HCT116 (cell line): ENCODE measurements around the gene RNU2-1. TPM values are rescaled to one million over a fixed set of nuclear protein-coding genes. Genes with fewer than 3 reads are reported as not detected.

ENCODE experiments used
- ATAC-seq: fragments of 200-7000 bp; cut with Tn5 transposase; 2 replicates; pipeline ENCODE4 v1.9.1; 2020; ENCODE audit warnings: mild to moderate bottlenecking, moderate library complexity
- BruUV-seq: library from RNA; stranded (reverse); fragments of 400-500 nt; replicated peaks from 2 replicates; lab custom pipeline; 2021; lab: Mats Ljungman, UMichigan
- CTCF ChIA-PET: fragments of 300-600 bp; sonication (Branson Sonifier 250); formaldehyde crosslinking; loops from one replicate; lab custom pipeline; 2021; ENCODE audit warnings: antibody characterized with exemption; lab: Charles Lee
- POLR2A ChIA-PET: fragments of 300-600, 350-600 bp; sonication (Branson Sonifier 250); formaldehyde crosslinking; loops from one replicate; lab custom pipeline; 2021; ENCODE audit warnings: antibody characterized with exemption; lab: Charles Lee
- RAD21 ChIA-PET, 2 experiments: fragments of 300-600 bp; sonication (Branson Sonifier 250); formaldehyde crosslinking; loops; one replicate each; lab custom pipeline; 2023; ENCODE audit warnings: low total read pairs in 2 of 2; ENCODE audit not compliant: uncharacterized antibody in 2 of 2, unreplicated experiment in 2 of 2, low non-redundant PET in 1 of 2; lab: Charles Lee
- DNase-seq: peaks from one replicate; pipeline ENCODE4 v3.0.0-alpha.2; 2010; ENCODE audit warnings: low read depth, low spot score
- H2AFZ ChIP-seq: fragments of 200-600 bp; shearing (Covaris generic), sonication (generic); 2 replicates; pipeline ENCODE4 v1.6.1; 2017; ENCODE audit warnings: low read depth, mixed run types, mixed read lengths, antibody characterized with exemption, low read length; ENCODE audit not compliant: poor library complexity, severe bottlenecking
- H3K27ac ChIP-seq: 2 replicates; pipeline ENCODE4 v1.5.1; 2012; ENCODE audit warnings: low read depth, low read length
- H3K27me3 ChIP-seq: fragments of 200-600 bp; sonication (generic); 2 replicates; pipeline ENCODE4 v1.6.1; 2016; ENCODE audit warnings: mixed run types, low read length, mixed read lengths; ENCODE audit not compliant: insufficient read depth
- H3K36me3 ChIP-seq, 2 experiments: fragments of 200-500 bp in 1 of 2; fragments of 200-600 bp in 1 of 2; sonication (Bioruptor generic) in 1 of 2; sonication (generic) in 1 of 2; 2 replicates each; pipeline versions ENCODE4 v1.5.1 to v1.6.1; 2014 to 2016; ENCODE audit warnings: low read length in 2 of 2, inconsistent platforms in 1 of 2, mixed read lengths in 1 of 2, mixed run types in 1 of 2; ENCODE audit not compliant: insufficient read depth in 2 of 2, control insufficient read depth in 1 of 2
- H3K4me1 ChIP-seq, 2 experiments: fragments of 200-600 bp in 1 of 2; sonication (generic) in 1 of 2; 2 replicates each; pipeline versions ENCODE4 v1.5.1 to v1.6.1; 2012 to 2017; ENCODE audit warnings: low read length in 2 of 2, inconsistent platforms in 1 of 2, mild to moderate bottlenecking in 1 of 2, mixed read lengths in 1 of 2, mixed run types in 1 of 2, moderate library complexity in 1 of 2; ENCODE audit not compliant: insufficient read depth in 2 of 2, control insufficient read depth in 1 of 2
- H3K4me2 ChIP-seq: fragments of 200-600 bp; sonication (generic); 2 replicates; pipeline ENCODE4 v1.6.1; 2017; ENCODE audit warnings: mixed run types, low read length, mixed read lengths
- H3K4me3 ChIP-seq, 2 experiments: fragments of 200-600 bp in 1 of 2; sonication (generic) in 1 of 2; replicated peaks in 1 of 2; 2 replicates each; pipeline ENCODE4 v1.5.1; 2011 to 2016; ENCODE audit warnings: low read length in 2 of 2, control low read depth in 1 of 2, low read depth in 1 of 2, mild to moderate bottlenecking in 1 of 2, mixed read lengths in 1 of 2, mixed run types in 1 of 2
- H3K79me2 ChIP-seq: fragments of 200-600 bp; sonication (generic); 2 replicates; pipeline ENCODE4 v1.6.1; 2017; ENCODE audit warnings: mild to moderate bottlenecking, mixed run types, low read length, moderate library complexity, mixed read lengths; ENCODE audit not compliant: insufficient read depth
- H3K9ac ChIP-seq: fragments of 200-600 bp; sonication (generic); 2 replicates; pipeline ENCODE4 v1.6.1; 2016; ENCODE audit warnings: low read length, mixed read lengths
- H3K9me2 ChIP-seq: fragments of 200-600 bp; sonication (generic), shearing (Covaris generic); 2 replicates; pipeline ENCODE4 v1.6.1; 2017; ENCODE audit warnings: mixed run types, mild to moderate bottlenecking, moderate library complexity; ENCODE audit not compliant: insufficient read depth
- H3K9me3 ChIP-seq, 2 experiments: fragments of 200-500 bp in 1 of 2; fragments of 200-600 bp in 1 of 2; sonication (Bioruptor generic) in 1 of 2; sonication (generic) in 1 of 2; 2 replicates each; pipeline ENCODE4 v1.6.1; 2014 to 2017; ENCODE audit warnings: low read length in 2 of 2, mixed read lengths in 2 of 2, inconsistent platforms in 1 of 2, low read depth in 1 of 2, mild to moderate bottlenecking in 1 of 2, mixed run types in 1 of 2, moderate library complexity in 1 of 2; ENCODE audit not compliant: control insufficient read depth in 1 of 2, insufficient read depth in 1 of 2
- H4K20me1 ChIP-seq: fragments of 200-600 bp; sonication (generic), shearing (Covaris generic); 2 replicates; pipeline ENCODE4 v1.6.1; 2017; ENCODE audit warnings: mixed run types, mild to moderate bottlenecking, moderate library complexity; ENCODE audit not compliant: insufficient read depth
- ATF3 ChIP-seq: IDR thresholded peaks from 2 replicates; pipeline ENCODE4 v1.6.1; 2012
- CEBPB ChIP-seq: IDR thresholded peaks from 2 replicates; pipeline ENCODE4 v1.6.1; 2012; ENCODE audit warnings: low read depth
- EGR1 ChIP-seq: IDR thresholded peaks from 2 replicates; pipeline ENCODE4 v1.6.1; 2012; ENCODE audit warnings: low read depth
- FOSL1 ChIP-seq: IDR thresholded peaks from 2 replicates; pipeline ENCODE4 v1.6.1; 2012; ENCODE audit warnings: low read depth
- SIN3A ChIP-seq: IDR thresholded peaks from 2 replicates; pipeline ENCODE4 v1.6.1; 2012; ENCODE audit warnings: low read depth
- ZBTB33 ChIP-seq: IDR thresholded peaks from 2 replicates; pipeline ENCODE4 v1.6.1; 2011; ENCODE audit warnings: mild to moderate bottlenecking, low read length, moderate library complexity; ENCODE audit not compliant: insufficient replicate concordance; ENCODE audit errors: extremely low read depth
- intact Hi-C: fragments of 100-400 bp; cut with micrococcal nuclease; formaldehyde crosslinking; loops from 2 replicates; pipeline ENCODE4 v1.10.0; 2022
- total RNA-seq: library from RNA; stranded (reverse); gene quantifications from one replicate; pipeline ENCODE4 v1.2.1, GENCODE V29; 2021; ENCODE audit not compliant: unreplicated experiment
- TF ChIP-seq, protein P1 (sequence below): IDR thresholded peaks from 2 replicates; pipeline ENCODE4 v1.6.1; 2012; ENCODE audit warnings: low read depth

RNU2-1 gene
- total RNA-seq, 1 experiment from 2014 or later = 5,800 TPM

GRCh38 chr17:43219746-43220380 lies 13.9 kb downstream of the RNU2-1 start:
- POLR2A ChIA-PET = interaction anchor here (3.9 kb wide), 1 partner anchor 96 kb away, joined by 22 read pairs; no protein-coding TSS in a partner anchor
- no peaks in the 10 kb centered on the region for H3K9me2 ChIP-seq
- RAD21 ChIA-PET = no interaction called here
- TF ChIP-seq ATF3 (no peak), FOSL1 (no peak), EGR1 (no peak), SIN3A (no peak), ZBTB33 (no peak)
- TF ChIP-seq, all 23 proteins: peak for 0
- no peaks in the 10 kb centered on the region for H3K9me3 ChIP-seq
- CTCF ChIA-PET = no interaction called here
- no peak overlapping the region for H3K4me2 ChIP-seq
- H3K9ac ChIP-seq = no peak overlapping the region
- H4K20me1 ChIP-seq = no peaks in the 10 kb centered on the region
- no peaks in the 10 kb centered on the region for H3K36me3 ChIP-seq
- ATAC-seq = no peak
- no peaks in the 10 kb centered on the region for H3K4me1 ChIP-seq
- intact Hi-C loops = no loop called here
- no peak for DNase-seq
- H3K27me3 ChIP-seq = no peaks in the 10 kb centered on the region
- H3K27ac ChIP-seq = no peak overlapping the region
- no peaks in the 10 kb centered on the region for H3K79me2 ChIP-seq
- H3K4me3 ChIP-seq = no peak overlapping the region
- no peak overlapping the region for H2AFZ ChIP-seq
- no TSS peak for BruUV-seq

DNA sequence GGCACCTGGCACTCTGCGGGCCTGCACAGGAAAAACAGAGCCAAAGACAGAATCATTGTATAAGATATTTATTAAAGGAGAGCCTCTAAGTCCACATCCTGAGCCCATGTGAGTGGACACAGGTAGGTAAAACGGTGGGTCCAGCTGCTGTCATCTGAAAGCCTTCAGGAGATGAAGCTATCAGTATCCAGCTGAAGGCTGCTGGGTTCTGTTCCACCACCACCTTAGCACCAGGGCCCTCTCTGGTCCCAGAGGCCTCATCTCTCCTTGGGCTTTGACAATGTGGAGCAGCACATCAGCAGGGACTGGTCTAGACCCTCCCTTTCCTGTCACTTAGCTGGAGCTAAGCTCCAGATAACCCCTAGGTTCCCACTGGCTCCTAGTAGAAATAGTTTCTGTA lies 14.8 kb downstream of the RNU2-1 start:
- ChIA-PET POLR2A (interaction anchor here (3.9 kb wide), 1 partner anchor 97 kb away, joined by 22 read pairs; no protein-coding TSS in a partner anchor), CTCF (no interaction called here), RAD21 (no interaction called here)
- no peaks in the 10 kb centered on the region for H3K9me2 ChIP-seq
- no peak overlapping the region for H3K27ac ChIP-seq
- H3K9me3 ChIP-seq = no peaks in the 10 kb centered on the region
- H3K36me3 ChIP-seq = no peaks in the 10 kb centered on the region
- BruUV-seq = no TSS peak
- H3K27me3 ChIP-seq = no peaks in the 10 kb centered on the region
- intact Hi-C loops = no loop called here
- no peak overlapping the region for H2AFZ ChIP-seq
- no peaks in the 10 kb centered on the region for H3K79me2 ChIP-seq
- no peaks in the 10 kb centered on the region for H3K4me1 ChIP-seq
- H3K4me2 ChIP-seq = no peak overlapping the region
- H4K20me1 ChIP-seq = no peaks in the 10 kb centered on the region
- no peak for ATAC-seq
- no peak overlapping the region for H3K9ac ChIP-seq
- DNase-seq = no peak
- no peak overlapping the region for H3K4me3 ChIP-seq
- TF ChIP-seq, protein P1, sequence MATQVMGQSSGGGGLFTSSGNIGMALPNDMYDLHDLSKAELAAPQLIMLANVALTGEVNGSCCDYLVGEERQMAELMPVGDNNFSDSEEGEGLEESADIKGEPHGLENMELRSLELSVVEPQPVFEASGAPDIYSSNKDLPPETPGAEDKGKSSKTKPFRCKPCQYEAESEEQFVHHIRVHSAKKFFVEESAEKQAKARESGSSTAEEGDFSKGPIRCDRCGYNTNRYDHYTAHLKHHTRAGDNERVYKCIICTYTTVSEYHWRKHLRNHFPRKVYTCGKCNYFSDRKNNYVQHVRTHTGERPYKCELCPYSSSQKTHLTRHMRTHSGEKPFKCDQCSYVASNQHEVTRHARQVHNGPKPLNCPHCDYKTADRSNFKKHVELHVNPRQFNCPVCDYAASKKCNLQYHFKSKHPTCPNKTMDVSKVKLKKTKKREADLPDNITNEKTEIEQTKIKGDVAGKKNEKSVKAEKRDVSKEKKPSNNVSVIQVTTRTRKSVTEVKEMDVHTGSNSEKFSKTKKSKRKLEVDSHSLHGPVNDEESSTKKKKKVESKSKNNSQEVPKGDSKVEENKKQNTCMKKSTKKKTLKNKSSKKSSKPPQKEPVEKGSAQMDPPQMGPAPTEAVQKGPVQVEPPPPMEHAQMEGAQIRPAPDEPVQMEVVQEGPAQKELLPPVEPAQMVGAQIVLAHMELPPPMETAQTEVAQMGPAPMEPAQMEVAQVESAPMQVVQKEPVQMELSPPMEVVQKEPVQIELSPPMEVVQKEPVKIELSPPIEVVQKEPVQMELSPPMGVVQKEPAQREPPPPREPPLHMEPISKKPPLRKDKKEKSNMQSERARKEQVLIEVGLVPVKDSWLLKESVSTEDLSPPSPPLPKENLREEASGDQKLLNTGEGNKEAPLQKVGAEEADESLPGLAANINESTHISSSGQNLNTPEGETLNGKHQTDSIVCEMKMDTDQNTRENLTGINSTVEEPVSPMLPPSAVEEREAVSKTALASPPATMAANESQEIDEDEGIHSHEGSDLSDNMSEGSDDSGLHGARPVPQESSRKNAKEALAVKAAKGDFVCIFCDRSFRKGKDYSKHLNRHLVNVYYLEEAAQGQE = no peak
- no peak for TF ChIP-seq SIN3A
- TF ChIP-seq CEBPB = no peak
- no peak for TF ChIP-seq ATF3
- no peak for TF ChIP-seq ZBTB33
